CD4-positive, alpha-beta T cell (primary cell): ENCODE measurements around the gene PCP4. TPM values are rescaled to one million over a fixed set of nuclear protein-coding genes. Genes with fewer than 3 reads are reported as not detected.

Source experiments
- ATAC-seq: fragments of 200-7000 bp; cut with Tn5 transposase; one replicate; pipeline ENCODE4 v1.10.0; 2022; ENCODE audit warnings: mild to moderate bottlenecking; ENCODE audit not compliant: poor library complexity
- CTCF ChIA-PET: fragments of 350-600 bp; sonication (Branson Sonifier 250); formaldehyde crosslinking; loops from one replicate; lab custom pipeline; 2021; ENCODE audit warnings: antibody characterized with exemption, inconsistent platforms; lab: Charles Lee
- POLR2A ChIA-PET: fragments of 350-600 bp; sonication (Branson Sonifier 250); formaldehyde crosslinking; loops from one replicate; lab custom pipeline; 2021; ENCODE audit warnings: antibody characterized with exemption, inconsistent platforms; lab: Charles Lee
- DNase-seq, 14 experiments: peaks; one replicate each; pipeline ENCODE4 v3.0.0-alpha.2; 2013 to 2020; ENCODE audit warnings: mixed read lengths in 2 of 14
- H3K27ac ChIP-seq, 2 donors: one replicate each; pipeline versions ENCODE4 v1.5.1 to v1.7.0; 2013; ENCODE audit warnings: low read length in 2 of 2, low read depth in 1 of 2, mild to moderate bottlenecking in 1 of 2
- H3K27me3 ChIP-seq, 2 experiments: 1 replicate in 1 of 2; 2 replicates in 1 of 2; pipeline versions ENCODE4 v1.6.1 to v1.7.0; 2013; ENCODE audit warnings: low read length in 2 of 2, control low read depth in 1 of 2, mild to moderate bottlenecking in 1 of 2, moderate library complexity in 1 of 2; ENCODE audit not compliant: insufficient read depth in 2 of 2, control insufficient read depth in 1 of 2
- H3K36me3 ChIP-seq: one replicate; pipeline ENCODE4 v1.6.1; 2013; ENCODE audit warnings: low read length, control low read depth; ENCODE audit not compliant: insufficient read depth
- H3K4me1 ChIP-seq: one replicate; pipeline ENCODE4 v1.6.1; 2013; ENCODE audit warnings: low read length, control low read depth; ENCODE audit not compliant: insufficient read depth
- H3K4me3 ChIP-seq: one replicate; pipeline ENCODE4 v1.5.1; 2013; ENCODE audit warnings: mild to moderate bottlenecking, low read length, moderate library complexity
- H3K9me3 ChIP-seq, 2 experiments: 1 replicate in 1 of 2; 2 replicates in 1 of 2; pipeline versions ENCODE4 v1.6.1 to v1.7.0; 2013; ENCODE audit warnings: low read length in 2 of 2, mild to moderate bottlenecking in 2 of 2, control low read depth in 1 of 2, moderate library complexity in 1 of 2; ENCODE audit not compliant: control insufficient read depth in 1 of 2, insufficient read depth in 1 of 2
- H3K27ac Mint-ChIP-seq: one replicate; pipeline ENCODE4 v1.8.0; 2020; ENCODE audit warnings: mixed read lengths
- H3K27me3 Mint-ChIP-seq: one replicate; pipeline ENCODE4 v1.8.0; 2021; ENCODE audit warnings: mixed read lengths
- H3K36me3 Mint-ChIP-seq: one replicate; pipeline ENCODE4 v1.8.0; 2021; ENCODE audit warnings: low read depth, mixed read lengths
- H3K4me1 Mint-ChIP-seq: one replicate; pipeline ENCODE4 v1.8.0; 2021; ENCODE audit warnings: low read depth, mixed read lengths
- H3K4me3 Mint-ChIP-seq: one replicate; pipeline ENCODE4 v1.8.0; 2020; ENCODE audit warnings: mild to moderate bottlenecking, mixed read lengths
- H3K9me3 Mint-ChIP-seq: one replicate; pipeline ENCODE4 v1.8.0; 2020; ENCODE audit warnings: mixed read lengths
- intact Hi-C, 2 experiments: fragments of 100-400 bp; cut with DNase I in 1 of 2; cut with micrococcal nuclease in 1 of 2; formaldehyde crosslinking; loops; one replicate each; pipeline versions ENCODE4 v1.15.1 to v1.9.0; 2023 to 2025; cut with DNase I, micrococcal nuclease
- total RNA-seq, 174 experiments: library from RNA in 2 of 174; stranded (reverse) in 2 of 174; gene quantifications; one replicate each; pipeline ENCODE4 v1.2.3 and lab custom pipeline; 2021 to 2026
- TF ChIP-seq, protein P1 (sequence below): fragments of 200-600 bp; IDR thresholded peaks from one replicate; pipeline ENCODE4 v1.8.0; 2022; ENCODE audit warnings: antibody characterized with exemption, mild to moderate bottlenecking

PCP4 gene
- total RNA-seq, 2 experiments from 2014 or later, result not detected

DNA sequence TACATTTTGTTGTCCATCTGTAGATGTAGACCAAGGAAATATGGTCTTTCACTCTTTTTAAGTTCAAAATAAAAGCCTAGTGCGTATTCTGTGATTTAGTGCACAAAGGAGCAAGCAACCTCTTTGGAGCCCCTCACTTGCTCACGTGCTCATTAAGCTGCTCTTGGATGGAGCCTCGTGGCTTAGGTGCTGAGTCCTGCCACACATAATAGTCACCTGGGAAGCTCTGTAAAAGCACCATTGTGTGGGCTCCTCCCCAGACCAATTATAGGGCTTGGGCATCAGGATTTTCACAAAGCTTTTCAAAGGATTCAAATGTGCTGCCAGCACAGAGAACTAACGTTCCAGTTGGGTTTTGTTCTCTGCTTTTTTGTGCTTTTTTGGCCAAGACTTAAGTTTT lies 85.0 kb downstream of the PCP4 start:
- H3K36me3 ChIP-seq, result no peaks in the 10 kb centered on the region
- POLR2A ChIA-PET, result no interaction called here

DNA sequence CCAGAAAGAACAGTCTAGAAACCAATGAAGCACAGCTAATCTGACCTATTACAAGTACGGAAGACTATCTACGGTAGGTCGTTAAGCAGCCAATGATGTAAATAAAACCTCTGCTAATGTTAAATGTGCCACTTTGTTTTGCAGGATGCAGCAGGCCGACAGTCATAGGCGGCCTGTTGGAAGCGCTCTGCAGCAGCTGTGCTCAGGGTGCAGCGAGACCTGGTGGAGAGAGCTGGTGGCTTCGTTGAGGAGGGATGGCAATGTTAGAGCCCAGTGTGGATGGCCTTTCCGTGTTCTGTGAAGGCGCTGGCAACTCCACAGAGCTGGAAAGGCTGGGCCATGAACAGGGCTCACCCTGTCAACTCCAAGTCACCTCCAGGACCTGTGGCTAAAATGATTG lies 87.3 kb downstream of the PCP4 start:
- intact Hi-C loops, result no loop called here
- ATAC-seq (no peak), DNase-seq (no peak)
- H3K4me3 ChIP-seq, result no peak overlapping the region
- TF ChIP-seq, protein P1, sequence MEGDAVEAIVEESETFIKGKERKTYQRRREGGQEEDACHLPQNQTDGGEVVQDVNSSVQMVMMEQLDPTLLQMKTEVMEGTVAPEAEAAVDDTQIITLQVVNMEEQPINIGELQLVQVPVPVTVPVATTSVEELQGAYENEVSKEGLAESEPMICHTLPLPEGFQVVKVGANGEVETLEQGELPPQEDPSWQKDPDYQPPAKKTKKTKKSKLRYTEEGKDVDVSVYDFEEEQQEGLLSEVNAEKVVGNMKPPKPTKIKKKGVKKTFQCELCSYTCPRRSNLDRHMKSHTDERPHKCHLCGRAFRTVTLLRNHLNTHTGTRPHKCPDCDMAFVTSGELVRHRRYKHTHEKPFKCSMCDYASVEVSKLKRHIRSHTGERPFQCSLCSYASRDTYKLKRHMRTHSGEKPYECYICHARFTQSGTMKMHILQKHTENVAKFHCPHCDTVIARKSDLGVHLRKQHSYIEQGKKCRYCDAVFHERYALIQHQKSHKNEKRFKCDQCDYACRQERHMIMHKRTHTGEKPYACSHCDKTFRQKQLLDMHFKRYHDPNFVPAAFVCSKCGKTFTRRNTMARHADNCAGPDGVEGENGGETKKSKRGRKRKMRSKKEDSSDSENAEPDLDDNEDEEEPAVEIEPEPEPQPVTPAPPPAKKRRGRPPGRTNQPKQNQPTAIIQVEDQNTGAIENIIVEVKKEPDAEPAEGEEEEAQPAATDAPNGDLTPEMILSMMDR, result no peak
- peaks cover 6% of the 10 kb centered on the region for H3K9me3 Mint-ChIP-seq
- H3K4me1 Mint-ChIP-seq, result no peaks in the 10 kb centered on the region
- CTCF ChIA-PET, result no interaction called here
- no peaks in the 10 kb centered on the region for H3K27me3 ChIP-seq
- no peaks in the 10 kb centered on the region for H3K36me3 ChIP-seq
- no peaks in the 10 kb centered on the region for H3K4me1 ChIP-seq
- no peaks in the 10 kb centered on the region for H3K36me3 Mint-ChIP-seq
- no peak overlapping the region for H3K27ac ChIP-seq
- POLR2A ChIA-PET, result no interaction called here
- no peaks in the 10 kb centered on the region for H3K27me3 Mint-ChIP-seq
- H3K27ac Mint-ChIP-seq, result no peak overlapping the region
- H3K9me3 ChIP-seq, result peaks cover 0 to 15% of the 10 kb centered on the region in 2 experiments
- H3K4me3 Mint-ChIP-seq, result no peak overlapping the region

More for the DNA sequence above, 85.0 kb downstream of the PCP4 start:
- Mint-ChIP-seq H3K27me3 (no peaks in the 10 kb centered on the region), H3K27ac (no peak overlapping the region), H3K4me3 (no peak overlapping the region), H3K36me3 (no peaks in the 10 kb centered on the region), H3K4me1 (no peaks in the 10 kb centered on the region), H3K9me3 (peaks cover 6% of the 10 kb centered on the region)
- Histone ChIP-seq H3K27ac (no peak overlapping the region), H3K4me1 (no peaks in the 10 kb centered on the region), H3K4me3 (no peak overlapping the region), H3K27me3 (no peaks in the 10 kb centered on the region), H3K9me3 (peaks cover 0 to 15% of the 10 kb centered on the region in 2 experiments)
- intact Hi-C loops, result no loop called here
- no peak for ATAC-seq
- TF ChIP-seq, protein P1, result no peak
- CTCF ChIA-PET, result no interaction called here
- no peak for DNase-seq

GRCh38 chr21:39955326-39955725 lies 88.1 kb downstream of the PCP4 start:
- H3K4me1 ChIP-seq, result no peaks in the 10 kb centered on the region
- intact Hi-C loops, result no loop called here
- no peaks in the 10 kb centered on the region for H3K27me3 ChIP-seq
- no peaks in the 10 kb centered on the region for H3K36me3 ChIP-seq
- Mint-ChIP-seq H3K4me1 (no peaks in the 10 kb centered on the region), H3K36me3 (no peaks in the 10 kb centered on the region), H3K4me3 (no peak overlapping the region), H3K27me3 (no peaks in the 10 kb centered on the region), H3K9me3 (peaks cover 11% of the 10 kb centered on the region), H3K27ac (no peak overlapping the region)
- no peak overlapping the region for H3K27ac ChIP-seq
- ChIA-PET CTCF (no interaction called here), POLR2A (no interaction called here)
- no peak for DNase-seq
- no peak for ATAC-seq
- peaks cover 0 to 15% of the 10 kb centered on the region in 2 experiments for H3K9me3 ChIP-seq
- TF ChIP-seq, protein P1, result no peak
- H3K4me3 ChIP-seq, result no peak overlapping the region
